ENCODE results near the gene RABGEF1. TPM values are rescaled to one million over a fixed set of nuclear protein-coding genes. Genes with fewer than 3 reads are reported as not detected.
"Not testable (repeated sequence)": the region's sequence is repeated elsewhere in the genome, so short reads cannot be mapped to it uniquely, and the experiment has no call there.

The RABGEF1 gene
- total RNA-seq, 4 donors from 2014 or later, result 34.3 to 45.4 (median 37.1) TPM

DNA sequence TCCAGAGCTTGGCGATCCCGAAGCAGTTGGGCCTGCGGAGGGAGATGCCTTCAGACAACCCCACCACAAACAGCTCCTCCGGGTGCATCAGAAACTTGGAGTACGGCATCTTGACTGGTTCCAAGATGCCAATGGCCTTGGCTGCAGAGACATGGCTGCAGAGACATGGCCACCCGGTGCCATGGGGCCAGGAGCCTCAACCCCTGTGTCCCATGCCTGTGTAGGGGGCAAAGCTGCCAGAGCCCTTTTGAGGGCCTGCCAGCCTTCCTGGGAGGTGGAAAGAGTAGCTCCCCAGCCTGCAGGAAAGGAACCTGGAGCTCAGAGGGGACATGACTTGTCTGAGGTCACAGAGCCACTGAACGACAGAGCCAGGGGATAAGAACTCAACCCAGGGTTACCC, 83.5 kb downstream of the RABGEF1 start:
- no peak for DNase-seq (ENCODE audit: extremely low spot score)
- 89% methylated on average over 6 of the region's 7 CpGs for WGBS
- Histone ChIP-seq H3K4me3 (no peak overlapping the region), H3K4me1 (no peaks in the 10 kb centered on the region), H3K27me3 (no peaks in the 10 kb centered on the region), H3K27ac (replicated peaks in 1 of 4) (no peak overlapping the region), H3K9me3 (peaks cover 0 to 7% (median 0%) of the 10 kb centered on the region in 4 donors), H3K36me3 (no peaks in the 10 kb centered on the region)
- no peak for TF ChIP-seq POLR2A (IDR thresholded peaks at IDR 0.05; ENCODE audit: low read depth)
- TF ChIP-seq, protein P1, sequence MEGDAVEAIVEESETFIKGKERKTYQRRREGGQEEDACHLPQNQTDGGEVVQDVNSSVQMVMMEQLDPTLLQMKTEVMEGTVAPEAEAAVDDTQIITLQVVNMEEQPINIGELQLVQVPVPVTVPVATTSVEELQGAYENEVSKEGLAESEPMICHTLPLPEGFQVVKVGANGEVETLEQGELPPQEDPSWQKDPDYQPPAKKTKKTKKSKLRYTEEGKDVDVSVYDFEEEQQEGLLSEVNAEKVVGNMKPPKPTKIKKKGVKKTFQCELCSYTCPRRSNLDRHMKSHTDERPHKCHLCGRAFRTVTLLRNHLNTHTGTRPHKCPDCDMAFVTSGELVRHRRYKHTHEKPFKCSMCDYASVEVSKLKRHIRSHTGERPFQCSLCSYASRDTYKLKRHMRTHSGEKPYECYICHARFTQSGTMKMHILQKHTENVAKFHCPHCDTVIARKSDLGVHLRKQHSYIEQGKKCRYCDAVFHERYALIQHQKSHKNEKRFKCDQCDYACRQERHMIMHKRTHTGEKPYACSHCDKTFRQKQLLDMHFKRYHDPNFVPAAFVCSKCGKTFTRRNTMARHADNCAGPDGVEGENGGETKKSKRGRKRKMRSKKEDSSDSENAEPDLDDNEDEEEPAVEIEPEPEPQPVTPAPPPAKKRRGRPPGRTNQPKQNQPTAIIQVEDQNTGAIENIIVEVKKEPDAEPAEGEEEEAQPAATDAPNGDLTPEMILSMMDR (IDR thresholded peaks at IDR 0.05), result no peak
- TF ChIP-seq POLR2AphosphoS5 (IDR thresholded peaks at IDR 0.05), result no peak
- TF ChIP-seq EP300 (IDR thresholded peaks at IDR 0.05), result no peak
- intact Hi-C loops (cut with DNase I), result no loop called here

DNA sequence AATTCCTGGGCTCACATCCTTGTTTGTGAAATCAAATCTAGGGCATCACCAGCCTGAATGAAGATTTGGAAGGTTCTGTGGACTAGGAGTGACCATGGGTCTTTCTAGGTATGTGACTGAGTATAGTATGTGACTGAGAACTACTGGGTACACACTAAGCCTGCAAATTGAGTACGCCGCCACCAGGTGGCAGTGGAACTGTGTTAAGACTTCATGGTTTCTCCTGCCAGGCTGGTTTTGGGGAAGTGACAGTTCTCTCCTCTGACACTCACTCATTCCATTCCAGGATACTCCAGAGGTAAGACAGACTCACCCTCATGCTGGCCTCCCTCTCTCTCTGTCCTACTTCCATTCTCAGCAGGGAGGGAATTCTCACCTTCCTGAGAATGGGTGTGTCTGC, 85.0 kb downstream of the RABGEF1 start:
- intact Hi-C loops (cut with DNase I); H3K4me1 ChIP-seq; DNase-seq (ENCODE audit: extremely low spot score); H3K36me3 ChIP-seq; H3K27me3 ChIP-seq; H3K9me3 ChIP-seq; H3K4me3 ChIP-seq; H3K27ac ChIP-seq (replicated peaks in 1 of 4): not testable (repeated sequence)
- WGBS, result 47% methylated on average over 2 of the region's 2 CpGs

DNA sequence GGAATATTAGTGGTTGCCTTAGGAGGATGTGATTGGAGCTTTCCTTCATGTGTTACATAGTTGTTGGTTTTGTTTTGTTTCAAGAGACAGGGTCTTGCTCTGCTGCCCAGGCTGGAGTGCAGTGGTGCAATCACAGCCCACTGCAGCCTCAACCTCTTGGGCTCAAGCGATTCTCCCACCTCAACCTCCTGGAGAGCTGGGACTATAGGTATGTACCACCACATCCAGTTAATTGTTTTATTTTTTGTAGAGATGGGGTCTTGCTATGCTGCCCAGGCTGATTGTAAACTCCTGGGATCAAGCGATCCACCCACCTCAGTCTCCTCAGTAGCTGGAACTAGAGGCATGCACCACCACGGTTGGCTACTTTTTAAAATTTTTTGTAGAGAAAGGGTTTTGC, 86.1 kb downstream of the RABGEF1 start:
- Histone ChIP-seq H3K27ac (replicated peaks in 1 of 4) (no peak overlapping the region), H3K4me1 (no peaks in the 10 kb centered on the region), H3K36me3 (no peaks in the 10 kb centered on the region), H3K4me3 (no peak overlapping the region), H3K9me3 (peaks cover 0 to 7% (median 0%) of the 10 kb centered on the region in 4 donors), H3K27me3 (no peaks in the 10 kb centered on the region)
- DNase-seq (ENCODE audit: extremely low spot score), result no peak
- TF ChIP-seq POLR2A (IDR thresholded peaks at IDR 0.05; ENCODE audit: low read depth) (no peak), EP300 (IDR thresholded peaks at IDR 0.05) (no peak), POLR2AphosphoS5 (IDR thresholded peaks at IDR 0.05) (no peak)
- TF ChIP-seq, protein P1 (IDR thresholded peaks at IDR 0.05), result no peak
- 90% methylated on average over 3 of the region's 3 CpGs for WGBS
- intact Hi-C loops (cut with DNase I), result no loop called here

DNA sequence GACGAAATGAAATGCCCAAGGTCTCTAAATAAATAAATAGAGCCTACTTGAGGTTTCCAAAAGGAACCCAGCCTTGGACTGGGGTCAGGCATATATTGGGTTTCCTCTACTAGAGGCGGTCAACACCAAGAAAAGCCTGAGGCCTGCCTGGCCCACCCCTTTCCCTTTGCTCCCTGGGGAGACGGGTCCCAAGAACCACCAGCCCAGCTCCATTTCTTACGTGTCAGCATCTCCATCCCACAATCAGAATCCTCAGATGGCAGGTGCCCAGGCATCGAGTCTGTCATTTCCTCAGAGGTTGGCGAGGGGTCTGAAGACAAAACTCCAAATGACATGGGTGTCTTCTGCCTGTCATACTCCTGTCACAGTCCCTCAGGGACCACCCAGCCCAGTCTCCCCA, 90.4 kb downstream of the RABGEF1 start:
- DNase-seq (ENCODE audit: extremely low spot score), result not testable (repeated sequence)

DNA sequence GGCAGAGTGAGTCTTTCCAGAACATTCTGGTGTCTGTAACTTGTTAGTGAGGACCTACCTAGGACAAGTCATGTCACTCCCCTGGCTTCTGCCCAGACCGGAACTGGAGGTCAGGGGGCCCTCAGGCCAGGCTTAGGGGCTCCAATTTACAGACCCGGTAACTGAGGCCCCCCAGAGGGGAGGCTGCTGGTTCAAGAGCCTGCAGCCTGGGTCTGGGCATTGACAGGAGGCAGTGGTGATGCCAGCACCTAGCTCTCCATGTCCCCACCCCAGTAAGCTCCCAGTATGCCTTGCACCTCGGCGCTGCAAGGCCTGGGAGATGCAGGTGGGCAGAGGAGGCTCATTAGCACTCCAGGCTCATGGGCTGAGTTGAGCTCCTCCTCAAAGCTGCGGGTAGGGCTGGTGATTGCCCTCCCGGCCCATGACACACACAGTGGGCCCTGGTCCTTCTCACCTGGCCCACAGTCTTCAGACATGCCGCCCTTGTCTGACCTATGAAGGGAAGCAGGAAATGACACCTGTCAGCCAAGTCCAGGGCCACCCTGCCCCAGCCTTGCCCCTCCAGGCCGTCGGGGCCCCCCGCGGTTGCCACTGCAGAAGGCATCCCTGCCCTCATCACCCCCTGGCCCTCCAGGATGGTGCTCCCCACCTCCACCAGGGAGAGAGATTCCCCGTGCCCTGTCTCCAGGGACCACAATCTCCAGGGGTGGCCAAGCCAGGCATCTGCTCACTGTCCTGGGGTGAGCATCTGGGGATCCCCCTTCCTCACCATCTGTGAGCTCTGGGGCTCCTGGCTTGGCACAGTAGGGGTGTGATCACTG, 92.2 kb downstream of the RABGEF1 start:
- no peak for DNase-seq (ENCODE audit: extremely low spot score)
- H3K4me3 ChIP-seq, result no peak overlapping the region
- WGBS, result 85% methylated on average over 9 of the region's 12 CpGs
- no peaks in the 10 kb centered on the region for H3K27me3 ChIP-seq
- intact Hi-C loops (cut with DNase I), result no loop called here
- no peaks in the 10 kb centered on the region for H3K36me3 ChIP-seq
- no peak overlapping the region for H3K27ac ChIP-seq (replicated peaks in 1 of 4)
- peaks cover 0 to 6% (median 0%) of the 10 kb centered on the region in 4 donors for H3K9me3 ChIP-seq
- no peaks in the 10 kb centered on the region for H3K4me1 ChIP-seq
- TF ChIP-seq POLR2AphosphoS5 (IDR thresholded peaks at IDR 0.05) (no peak), EP300 (IDR thresholded peaks at IDR 0.05) (no peak), POLR2A (IDR thresholded peaks at IDR 0.05; ENCODE audit: low read depth) (no peak)
- TF ChIP-seq, protein P1 (IDR thresholded peaks at IDR 0.05), result no peak

More for the DNA sequence above, 90.4 kb downstream of the RABGEF1 start:
- WGBS, result 80% methylated on average over 6 of the region's 6 CpGs
- H3K4me3 ChIP-seq; H3K27ac ChIP-seq (replicated peaks in 1 of 4); H3K4me1 ChIP-seq; H3K9me3 ChIP-seq; intact Hi-C loops (cut with DNase I); H3K36me3 ChIP-seq; H3K27me3 ChIP-seq: not testable (repeated sequence)

DNA sequence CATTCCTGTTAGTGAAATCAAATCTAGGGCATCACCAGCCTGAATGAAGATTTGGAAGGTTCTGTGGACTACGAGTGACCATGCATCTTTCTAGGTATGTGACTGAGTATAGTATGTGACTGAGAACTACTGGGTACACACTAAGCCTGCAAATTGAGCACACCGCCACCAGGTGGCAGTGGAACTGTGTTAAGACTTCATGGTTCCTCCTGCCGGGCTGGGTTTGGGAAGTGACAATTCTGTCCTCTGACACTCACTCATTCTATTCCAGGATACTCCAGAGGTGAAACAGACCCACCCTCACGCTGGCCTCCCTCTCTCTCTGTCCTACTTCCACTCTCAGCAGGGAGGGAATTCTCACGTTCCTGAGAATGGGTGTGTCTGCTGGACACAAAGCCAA, 96.5 kb downstream of the RABGEF1 start:
- no peak overlapping the region for H3K27ac ChIP-seq (replicated peaks in 1 of 4)
- TF ChIP-seq EP300 (IDR thresholded peaks at IDR 0.05) (no peak), POLR2A (IDR thresholded peaks at IDR 0.05; ENCODE audit: low read depth) (no peak), POLR2AphosphoS5 (IDR thresholded peaks at IDR 0.05) (no peak)
- TF ChIP-seq, protein P1 (IDR thresholded peaks at IDR 0.05), result no peak
- intact Hi-C loops (cut with DNase I), result no loop called here
- no peaks in the 10 kb centered on the region for H3K36me3 ChIP-seq
- 24% methylated on average over 3 of the region's 5 CpGs for WGBS
- no peaks in the 10 kb centered on the region for H3K27me3 ChIP-seq
- peaks cover 0 to 6% (median 0%) of the 10 kb centered on the region in 4 donors for H3K9me3 ChIP-seq
- DNase-seq (ENCODE audit: extremely low spot score), result no peak
- H3K4me3 ChIP-seq, result no peak overlapping the region
- H3K4me1 ChIP-seq, result no peaks in the 10 kb centered on the region
